GM19328 (cell line): ENCODE results near the gene TP53AIP1.

Source experiments
- ATAC-seq: cut with Tn5 transposase; IDR thresholded peaks from one replicate; pipeline ENCODE4 v1.9.1; 2021; ENCODE audit warnings: mild to moderate bottlenecking, moderate library complexity; ENCODE audit not compliant: unreplicated experiment

The TP53AIP1 gene

DNA sequence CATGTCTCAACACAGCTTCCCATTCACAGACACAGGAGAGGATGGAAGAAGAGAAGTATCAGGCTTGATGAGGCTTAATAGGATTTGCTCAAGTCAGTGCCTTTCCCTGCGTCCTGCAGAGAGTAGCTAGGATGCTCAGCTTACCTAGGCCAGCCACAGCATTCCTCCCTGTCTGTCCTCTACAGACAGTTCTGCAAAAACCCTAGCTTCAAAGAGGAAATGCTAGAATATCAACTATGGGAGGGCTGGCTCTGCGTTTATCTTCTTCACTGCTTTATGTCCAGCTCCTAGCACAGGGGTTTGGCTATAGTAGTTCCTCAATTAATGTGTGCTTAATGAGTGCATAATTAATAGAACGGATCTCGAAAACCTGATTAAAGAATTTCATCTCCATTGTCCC, 35.1 kb downstream of the TP53AIP1 start:
- ATAC-seq: no peak

DNA sequence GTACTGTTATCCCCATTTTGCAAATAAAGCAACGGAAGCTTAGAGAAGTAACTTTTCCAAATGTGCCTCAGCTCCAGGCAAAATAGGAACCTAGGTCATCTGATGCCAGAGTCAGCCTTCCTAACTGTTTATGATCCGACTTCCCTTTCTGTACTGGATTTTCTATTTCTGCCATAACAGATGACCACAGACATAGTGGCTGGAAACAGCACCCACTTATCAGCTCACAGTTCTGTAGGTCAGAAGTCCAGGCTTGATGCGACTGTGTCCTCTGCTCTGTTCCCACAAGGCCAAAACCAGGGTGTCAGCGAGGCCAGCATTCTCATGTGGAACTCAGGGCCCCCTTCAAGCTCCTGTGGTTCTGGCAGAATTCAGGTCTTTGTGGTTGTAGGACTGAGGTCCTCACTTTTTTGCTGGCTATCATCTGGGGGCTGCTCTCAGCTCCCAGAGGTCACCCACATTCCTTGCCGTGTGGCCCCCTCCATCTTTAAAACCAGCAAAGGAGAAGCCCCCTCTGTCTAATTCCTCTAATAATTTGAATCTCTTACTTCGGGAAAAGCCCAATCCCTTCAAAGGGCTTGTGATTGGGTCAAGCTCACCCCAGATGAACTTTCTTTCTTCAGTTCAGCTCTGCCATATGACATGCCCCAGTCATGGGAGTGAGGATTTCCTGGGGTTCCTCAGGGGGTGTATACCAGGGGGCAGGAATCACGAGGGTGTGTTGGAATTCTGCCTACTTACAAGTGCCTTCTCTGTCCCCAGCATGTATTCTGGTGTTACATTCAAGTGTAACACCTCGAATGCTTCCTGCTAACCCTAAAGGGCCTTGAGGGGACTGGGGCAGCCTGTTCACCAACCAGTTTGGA, 36.3 kb downstream of the TP53AIP1 start:
- no peak for ATAC-seq

DNA sequence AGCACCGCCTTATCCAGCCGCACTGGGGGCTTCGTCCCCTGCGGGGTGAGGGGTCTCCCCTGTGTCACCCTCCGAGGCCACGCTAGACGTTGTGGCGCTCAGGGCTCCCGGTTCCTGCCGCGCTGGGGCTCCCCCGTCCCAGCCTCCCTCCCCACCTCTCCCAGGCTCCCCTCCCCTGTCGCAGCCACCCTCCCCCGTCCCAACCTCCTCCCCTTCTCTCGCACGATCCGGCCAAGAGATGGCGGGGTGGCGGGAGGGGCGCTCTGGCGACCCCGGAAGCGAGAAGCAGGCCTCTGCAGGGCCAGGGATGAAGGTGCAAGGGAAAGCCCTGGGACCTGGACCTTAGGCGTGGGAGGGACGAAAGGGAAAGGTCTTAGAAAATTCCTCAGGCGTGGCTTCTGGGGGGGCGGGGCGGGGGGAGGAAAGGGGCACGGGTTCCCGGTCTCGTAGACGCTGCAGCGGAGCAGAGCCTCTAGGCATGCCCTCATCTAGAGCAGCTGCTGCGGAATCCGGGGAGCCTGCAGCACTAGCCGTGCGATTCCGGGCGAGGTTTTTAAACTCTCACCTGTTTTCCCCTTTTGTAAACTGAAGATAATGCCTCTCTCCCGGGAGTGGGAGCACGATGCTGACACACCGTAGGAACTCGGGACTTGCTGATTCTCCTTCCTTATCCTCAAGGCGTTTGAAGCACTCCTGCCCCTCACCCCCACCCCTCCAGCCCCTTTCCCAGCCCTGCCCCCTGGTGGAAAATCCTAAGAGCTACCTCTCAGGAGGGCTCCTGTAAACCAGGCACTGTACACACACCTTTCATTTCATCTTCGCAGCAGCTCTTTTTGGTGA, 37.1 kb downstream of the TP53AIP1 start:
- no peak for ATAC-seq

DNA sequence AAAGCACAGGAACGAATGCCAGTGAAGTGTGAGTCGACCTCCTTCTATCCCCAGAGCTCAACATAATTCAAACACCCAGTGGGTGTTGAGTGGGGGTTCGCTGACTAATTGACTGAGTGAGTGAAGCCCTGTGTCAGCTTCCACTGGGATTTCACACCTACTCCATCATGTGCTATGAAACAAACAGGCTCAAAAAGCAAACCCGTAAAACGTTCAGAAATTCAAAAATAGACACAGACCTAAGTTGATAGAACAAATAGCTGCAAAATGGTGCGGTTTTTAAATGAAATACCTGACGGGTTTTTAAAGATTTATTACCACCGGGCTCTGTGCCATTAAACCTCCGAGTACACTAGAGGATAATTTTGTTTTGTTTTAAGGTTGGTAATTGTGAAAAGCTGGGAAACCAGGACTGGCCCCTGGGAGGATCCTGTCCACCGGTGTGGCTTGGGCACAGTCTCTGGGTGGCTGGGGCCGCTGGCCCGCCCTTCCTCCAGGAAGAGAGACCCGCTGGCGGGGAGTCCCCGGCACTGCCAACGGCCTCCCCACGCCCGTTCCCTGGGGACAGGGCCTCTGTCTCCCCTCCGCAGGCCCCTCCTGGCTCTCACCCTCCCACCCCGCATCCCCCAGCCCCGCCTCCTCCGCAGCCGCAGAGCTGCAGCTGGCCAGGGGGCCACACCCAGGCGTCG, 37.9 kb downstream of the TP53AIP1 start:
- no peak for ATAC-seq

DNA sequence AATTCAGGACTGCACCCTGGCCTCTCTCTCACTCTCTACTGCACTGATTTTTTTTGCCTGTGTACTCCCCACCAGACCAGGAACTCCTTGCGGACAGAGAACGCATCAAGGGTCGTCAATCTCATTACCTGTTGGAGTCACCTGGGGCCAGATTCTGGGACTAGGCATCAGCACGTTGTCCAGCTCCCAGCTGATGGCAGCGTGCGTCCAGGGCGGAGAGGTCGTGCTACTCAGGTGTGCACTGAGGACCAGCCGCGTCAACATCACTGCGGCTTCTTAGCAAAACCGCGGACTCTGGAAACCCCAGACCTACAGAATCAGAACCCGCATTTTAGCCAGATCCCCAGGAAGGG, 38.4 kb downstream of the TP53AIP1 start:
- ATAC-seq: no peak

DNA sequence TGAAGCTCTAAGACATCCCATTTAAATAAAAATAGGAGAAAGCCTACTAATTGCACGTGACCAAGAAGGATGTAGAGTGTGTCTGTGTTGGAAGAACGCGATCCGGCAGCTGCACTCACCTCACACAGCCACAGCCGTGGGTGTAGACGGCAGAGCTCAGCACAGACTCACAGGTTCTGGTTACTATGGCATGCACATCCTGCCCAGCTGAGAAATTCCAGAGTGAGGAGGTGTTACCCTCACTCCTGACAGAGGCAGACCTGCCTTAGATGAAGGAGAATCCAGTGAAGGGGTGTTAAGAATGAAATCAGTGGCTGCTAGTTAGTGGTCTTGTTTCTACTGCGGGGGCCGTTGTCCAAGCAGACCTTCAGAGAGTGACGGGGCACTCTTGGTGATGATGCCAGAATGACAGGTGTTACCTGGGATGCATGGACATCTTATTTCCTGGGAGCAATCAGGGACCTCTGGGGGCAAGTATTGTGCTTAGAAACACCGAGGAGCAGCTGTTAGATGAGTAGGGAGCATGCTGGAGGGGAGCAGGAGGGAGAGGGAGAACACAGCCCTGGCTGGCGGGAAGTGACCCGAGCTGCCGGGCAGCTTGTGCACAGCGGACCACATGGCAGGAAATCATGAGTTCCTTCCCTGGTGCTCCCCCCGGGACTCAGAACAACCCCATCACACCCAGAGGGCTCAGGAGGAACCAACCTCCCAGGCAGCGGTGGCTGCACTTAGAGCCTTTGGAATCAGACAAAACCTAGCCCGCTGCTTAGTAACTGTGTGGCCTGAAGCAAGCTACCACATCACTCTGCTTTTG, 39.2 kb downstream of the TP53AIP1 start:
- no peak for ATAC-seq

DNA sequence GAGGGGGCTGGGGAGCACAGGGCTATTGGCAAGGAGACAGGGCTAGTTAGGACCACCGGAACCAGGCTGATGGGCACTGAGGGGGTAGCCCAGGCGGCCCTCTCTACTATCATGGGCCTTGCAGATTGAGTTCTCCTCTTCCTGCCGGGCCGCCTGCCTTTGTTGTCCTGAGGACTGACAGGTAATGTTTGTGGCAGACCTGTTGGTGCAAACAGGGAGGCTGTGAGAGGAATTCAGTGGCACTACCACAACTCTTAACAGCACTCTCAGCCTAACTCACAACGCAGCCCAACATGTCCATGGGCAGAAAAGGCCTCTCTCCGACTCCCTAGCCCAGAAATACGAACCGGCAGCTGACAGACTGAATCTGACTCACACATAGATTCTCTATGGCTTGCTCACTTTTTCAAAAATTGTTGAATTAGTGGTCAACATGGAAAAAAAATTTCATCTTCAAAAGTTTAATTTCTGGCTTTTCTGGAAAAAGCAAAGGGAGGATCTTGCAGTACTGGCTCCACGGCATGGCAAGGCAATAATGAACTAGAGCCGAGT, 40.1 kb downstream of the TP53AIP1 start:
- ATAC-seq: no peak

DNA sequence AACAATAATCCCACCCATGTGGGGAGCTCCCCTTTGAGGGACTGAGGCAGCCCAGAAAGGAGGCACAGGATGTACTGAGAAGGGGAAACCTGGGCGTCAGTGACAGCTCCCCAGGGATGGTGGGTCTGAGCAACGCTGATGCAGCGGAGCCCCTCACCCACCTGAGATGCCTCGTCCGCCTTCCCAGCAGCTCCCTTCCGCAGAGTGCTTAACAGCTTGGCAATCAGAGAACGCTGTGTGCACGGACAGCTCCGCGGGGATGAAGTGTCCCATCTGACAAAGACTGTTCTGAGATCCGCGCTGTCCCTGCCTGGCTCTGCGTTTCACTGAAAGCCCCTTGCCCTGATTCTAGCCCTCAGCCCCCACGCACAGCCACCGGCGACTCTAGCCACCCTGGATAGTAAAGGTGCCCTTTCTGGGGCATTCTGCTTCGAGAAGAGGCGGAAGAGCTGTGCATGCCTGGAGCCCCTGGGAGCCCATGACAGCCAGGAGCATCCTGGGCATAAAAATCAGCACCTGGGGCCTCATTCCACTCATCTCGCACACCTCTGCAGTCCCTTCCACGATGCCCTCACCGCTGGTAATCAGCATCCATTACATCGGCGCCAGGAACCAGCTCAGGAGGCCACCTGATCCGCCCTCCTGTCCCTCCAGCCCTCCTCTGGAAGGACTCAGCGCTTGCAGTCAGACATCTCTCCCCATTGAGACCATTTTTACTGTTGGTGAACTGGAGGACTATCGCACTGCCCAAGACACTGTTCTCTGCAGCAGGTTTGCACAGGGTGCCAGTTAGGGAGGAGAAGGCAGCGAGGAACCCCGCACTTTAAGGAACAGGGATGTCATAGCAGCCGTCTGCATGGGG, 40.8 kb downstream of the TP53AIP1 start:
- ATAC-seq: no peak

DNA sequence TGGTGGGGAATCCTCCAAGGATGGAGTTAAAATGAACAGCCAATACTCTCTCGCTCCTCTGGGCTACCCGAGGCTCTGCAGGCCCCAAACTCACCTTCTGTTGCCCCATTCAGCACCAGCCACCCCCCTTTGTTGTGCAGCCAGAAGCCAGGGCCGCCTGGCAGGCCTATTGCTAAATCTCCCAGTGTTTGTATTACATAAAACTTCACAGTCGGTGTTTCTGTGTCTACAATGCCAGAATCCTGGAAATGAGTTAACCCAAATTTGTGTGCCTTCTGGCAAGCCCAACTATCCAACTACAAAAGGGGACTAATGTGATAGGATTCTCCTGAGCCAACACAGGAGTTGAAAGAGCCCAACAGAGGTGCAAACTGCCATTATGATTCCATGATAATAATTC, 42.2 kb downstream of the TP53AIP1 start:
- no peak for ATAC-seq

DNA sequence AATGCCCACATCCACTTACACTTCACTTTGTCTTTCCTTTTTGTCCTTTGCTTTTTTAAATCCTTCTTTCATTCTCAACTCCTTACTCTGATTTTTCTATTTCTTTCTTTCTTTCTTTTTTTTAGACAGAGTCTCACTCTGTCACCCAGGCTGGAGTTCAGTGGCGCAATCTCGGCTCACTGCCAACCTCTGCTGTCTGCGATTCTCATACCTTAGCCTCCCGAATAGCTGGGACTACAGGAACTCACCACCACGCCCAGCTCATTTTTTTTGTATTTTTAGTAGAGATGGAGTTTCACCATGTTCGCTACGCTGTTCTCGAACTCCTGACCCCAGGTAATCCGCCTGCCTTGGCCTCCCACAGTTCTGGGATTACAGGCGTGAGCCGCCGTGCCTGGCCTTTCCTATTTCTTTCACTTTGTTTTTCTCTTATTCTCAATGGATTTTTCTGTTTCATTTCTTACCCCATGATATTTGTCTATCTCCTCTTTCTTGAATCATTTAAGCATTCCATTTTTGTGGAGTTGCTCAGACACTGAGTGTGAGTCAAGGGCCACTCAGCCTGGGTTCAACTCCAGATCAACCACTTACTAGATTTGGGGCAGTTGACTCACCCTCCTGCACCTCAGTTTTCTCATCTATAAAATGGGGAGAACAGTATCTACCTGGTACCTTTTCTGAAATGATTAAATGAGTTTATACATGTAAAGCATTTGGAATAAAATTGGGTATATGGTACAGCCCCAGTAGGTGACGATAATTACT, 43.9 kb downstream of the TP53AIP1 start:
- no peak for ATAC-seq

DNA sequence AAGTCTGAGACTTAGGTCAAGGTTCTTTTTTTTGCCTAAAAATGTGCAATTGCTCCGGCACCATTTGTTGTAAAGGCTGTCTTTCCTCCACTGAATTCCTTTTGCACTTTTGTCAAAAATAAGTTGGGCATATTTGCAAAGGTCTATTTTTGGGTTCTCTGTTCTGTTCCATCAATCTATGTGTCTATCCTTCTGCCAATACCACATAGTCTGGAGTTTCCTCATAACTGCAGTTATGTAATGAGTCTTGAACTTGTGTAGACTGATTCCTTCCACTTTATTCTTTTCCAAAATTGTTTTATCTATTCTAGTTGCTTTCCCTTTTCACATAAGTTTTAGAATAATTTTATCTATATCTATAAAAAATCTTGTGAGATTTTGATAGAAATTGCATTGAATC, 44.8 kb downstream of the TP53AIP1 start:
- no peak for ATAC-seq

DNA sequence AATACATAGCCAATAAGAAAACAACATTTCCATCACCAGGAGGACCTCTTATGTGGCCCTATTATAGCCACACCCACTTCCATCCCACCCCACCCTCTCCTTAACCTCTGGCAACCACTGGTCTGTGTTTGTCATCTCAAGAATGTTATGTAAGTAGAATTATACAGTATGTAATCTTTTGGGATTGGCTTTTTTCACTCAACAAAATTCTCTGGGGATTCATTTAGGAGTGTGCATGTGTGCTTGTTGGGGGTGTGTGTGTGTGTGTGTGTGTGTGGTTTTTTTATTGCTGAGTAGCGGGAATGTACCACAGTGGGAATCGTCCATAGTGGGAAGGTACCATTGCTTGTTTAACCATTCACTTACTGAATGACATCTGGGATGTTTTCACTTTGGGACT, 46.3 kb downstream of the TP53AIP1 start:
- ATAC-seq: no peak

DNA sequence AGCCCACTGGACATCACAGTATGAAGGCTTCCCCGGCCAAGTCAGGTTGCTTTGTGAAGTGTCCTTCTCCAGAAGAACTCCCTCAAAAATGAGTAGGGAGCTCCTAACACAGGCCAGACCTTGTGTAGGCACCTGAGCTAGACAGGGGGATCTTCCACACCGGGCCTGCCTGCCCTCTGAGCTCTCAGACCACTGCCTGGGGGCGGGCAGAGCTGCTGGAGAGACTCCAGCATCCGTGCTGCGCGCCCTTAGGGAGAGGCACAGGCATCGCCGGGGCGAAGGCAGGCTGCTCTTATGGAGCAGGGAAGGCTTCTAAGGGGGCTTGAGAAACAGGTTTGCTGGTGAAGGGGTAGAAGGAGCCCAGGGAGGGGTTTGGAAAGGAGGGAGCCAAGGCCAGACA, 47.1 kb downstream of the TP53AIP1 start:
- no peak for ATAC-seq

DNA sequence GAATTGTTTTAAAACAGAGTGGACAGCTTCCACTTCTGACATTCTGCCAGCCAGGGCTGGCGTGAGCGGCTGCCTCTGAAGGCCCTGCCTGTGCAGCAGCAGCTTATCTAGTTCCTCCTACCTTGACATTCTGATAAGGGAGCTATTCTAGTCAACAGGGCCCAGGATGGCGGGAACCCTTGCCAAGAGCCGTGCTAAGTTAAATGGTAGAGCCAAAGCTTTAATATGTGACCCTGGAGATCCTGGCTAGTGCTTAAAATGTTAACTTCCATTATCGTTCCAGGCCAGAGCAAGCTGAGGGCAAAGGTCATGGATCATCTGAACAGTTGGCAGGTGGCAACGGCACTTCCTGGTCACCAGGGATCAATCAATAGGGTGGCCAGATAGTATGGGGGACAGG, 48.0 kb downstream of the TP53AIP1 start:
- ATAC-seq: no peak

DNA sequence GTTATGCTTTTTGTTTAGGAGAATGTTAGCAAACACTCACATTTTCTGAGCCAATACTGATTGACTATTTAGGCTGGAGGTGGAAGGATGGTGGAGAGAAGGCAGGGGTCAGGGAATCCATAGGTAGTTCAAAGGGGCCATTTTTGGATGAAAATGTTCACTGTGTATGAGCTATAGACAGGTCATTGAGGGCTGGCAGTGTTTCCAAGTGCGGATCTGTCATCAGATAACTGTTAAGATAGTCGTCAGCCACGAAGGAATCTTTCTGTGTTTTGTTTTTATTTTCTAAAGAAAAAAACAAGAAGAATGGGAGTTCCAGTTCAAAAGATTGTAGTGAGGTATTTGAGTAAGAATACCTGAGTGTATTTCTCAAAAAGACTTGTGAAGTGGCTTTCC, 48.4 kb downstream of the TP53AIP1 start:
- ATAC-seq: no peak

DNA sequence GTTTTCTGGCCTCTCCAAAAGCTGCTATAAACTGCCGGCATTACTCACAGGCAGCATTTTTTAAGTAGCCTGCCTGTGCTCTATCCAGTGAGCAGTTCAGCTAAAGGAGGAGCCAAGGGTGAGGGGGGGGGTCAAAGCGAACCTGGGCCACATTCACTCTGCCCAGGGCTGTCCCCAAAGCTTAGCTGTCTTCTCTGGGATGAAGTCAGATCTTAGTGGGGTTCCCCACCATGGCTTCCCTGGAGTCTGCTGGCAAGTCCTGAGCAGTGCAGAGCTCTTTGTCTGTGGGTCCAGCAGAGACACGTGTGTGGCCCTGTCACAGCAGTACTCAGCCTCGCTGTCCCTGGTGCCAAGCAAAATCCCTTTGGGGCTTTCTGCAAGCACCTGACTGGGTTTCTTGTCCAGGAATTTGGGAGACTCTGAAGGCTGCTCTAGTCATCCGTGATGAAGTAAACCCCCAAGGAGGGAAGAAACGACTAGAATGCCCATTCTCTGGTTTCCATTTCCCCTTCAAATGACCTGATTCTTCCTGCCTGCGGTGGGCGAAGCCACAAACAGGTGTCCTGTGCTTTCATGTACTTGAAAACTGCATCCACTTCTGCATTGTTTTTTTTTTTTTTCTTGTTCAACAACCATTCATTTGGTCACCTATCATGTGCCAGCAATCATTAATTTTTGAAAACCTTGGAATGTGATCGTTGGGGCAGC, 48.9 kb downstream of the TP53AIP1 start:
- no peak for ATAC-seq

DNA sequence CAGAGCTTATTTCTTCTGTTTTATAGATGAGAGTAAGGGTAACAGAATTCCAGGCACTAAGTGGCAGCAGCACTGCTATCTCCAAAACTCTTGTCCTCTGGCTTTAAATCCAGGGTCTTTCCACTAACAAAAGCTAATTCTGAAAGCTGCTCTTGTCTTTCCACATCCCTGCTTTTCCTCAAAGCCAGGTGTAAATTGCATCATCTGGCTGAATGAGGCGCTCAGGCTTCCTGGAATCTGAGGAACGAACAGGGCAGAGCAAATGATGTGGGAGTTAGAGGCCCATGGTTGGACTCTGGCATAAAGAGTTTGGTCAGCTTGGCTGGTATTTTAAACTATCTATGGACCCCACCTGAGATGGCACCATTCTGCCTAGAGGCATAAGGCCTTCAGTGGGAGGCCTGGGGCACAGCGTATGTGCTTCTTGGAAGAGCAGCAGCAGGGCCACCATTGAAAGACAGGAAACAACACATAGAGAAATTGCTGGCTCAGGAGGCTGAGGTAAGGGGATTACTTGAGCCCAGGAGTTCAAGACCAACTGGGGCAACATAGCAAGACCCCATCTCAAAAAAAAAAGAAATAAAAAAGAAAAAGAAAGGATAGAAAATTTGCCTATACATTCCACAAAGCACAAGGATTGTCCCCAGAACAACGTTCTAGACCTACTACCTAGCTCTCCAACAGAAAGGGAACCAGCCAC, 49.7 kb downstream of the TP53AIP1 start:
- no peak for ATAC-seq
